ENCODE results near the gene TPGS1.

Gene TPGS1

GRCh38 chr19:496112-496665, 11.1 kb upstream of the TPGS1 start, which contains the start of gene MADCAM1:
MADCAM1 (plus strand) TSS chr19:496486; CDS start chr19:496500, 14 bp downstream.
- DNase-seq: no peak

DNA sequence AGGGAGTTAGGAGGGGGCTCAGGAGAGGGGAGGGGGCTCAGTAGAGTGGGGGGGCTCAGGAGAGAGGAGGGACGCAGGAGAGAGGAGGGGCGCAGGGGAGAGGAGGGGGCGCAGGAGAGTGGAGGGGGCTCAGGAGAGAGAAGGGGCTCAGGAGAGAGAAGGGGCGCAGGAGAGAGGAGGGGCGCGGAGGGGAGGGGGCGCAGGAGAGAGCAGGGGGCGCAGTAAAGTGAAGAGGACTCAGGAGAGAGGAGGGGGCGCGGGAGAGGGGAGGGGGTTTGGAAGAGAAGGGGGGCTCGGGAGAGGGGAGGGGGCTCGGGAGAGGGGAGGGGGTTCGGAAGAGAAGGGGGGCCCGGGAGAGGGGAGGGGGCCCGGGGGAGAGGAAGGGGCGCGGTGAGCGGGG, 10.3 kb upstream of the TPGS1 start:
- no peak for DNase-seq

DNA sequence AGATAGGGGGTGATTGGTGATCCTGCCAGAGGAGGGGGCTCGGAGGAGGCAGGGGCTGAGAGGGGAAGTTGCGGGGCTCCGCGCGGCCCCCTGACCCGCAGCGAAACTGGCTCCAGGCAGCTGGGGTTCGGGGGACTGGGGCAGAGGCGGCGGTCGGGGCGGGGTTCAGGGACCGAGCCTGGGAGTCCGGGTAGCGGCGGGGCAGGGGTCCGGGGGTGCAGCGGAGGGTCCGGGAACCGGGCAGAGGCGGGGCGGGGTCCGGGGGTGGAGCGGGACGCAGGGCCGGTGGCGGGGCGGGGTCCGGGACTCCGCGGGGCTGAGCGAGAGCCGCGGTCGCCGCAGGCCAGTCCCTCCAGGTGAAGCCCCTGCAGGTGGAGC, 9.8 kb upstream of the TPGS1 start:
- no peak for DNase-seq

- DNase-seq: no peak
Measured at GRCh38 chr19:497869-498510, 9.3 kb upstream of the TPGS1 start.

GRCh38 chr19:498511-498891, 8.8 kb upstream of the TPGS1 start:
- no peak for DNase-seq

- DNase-seq: no peak
Measured at GRCh38 chr19:498977-499623, 8.2 kb upstream of the TPGS1 start.

DNA sequence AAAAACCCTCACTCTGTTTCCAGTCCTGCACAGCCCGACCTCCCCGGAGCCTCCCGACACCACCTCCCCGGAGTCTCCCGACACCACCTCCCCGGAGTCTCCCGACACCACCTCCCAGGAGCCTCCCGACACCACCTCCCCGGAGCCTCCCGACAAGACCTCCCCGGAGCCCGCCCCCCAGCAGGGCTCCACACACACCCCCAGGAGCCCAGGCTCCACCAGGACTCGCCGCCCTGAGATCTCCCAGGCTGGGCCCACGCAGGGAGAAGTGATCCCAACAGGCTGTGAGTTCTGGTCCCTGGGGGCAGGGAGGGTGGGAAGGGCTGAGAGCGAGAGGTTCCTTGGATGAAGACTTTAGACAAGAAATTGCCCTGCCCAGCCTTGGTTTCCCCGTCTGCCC, 5.7 kb upstream of the TPGS1 start:
- DNase-seq: no peak

- DNase-seq: no peak
Measured at GRCh38 chr19:504616-505015, 2.7 kb upstream of the TPGS1 start.

- DNase-seq: peak; percentile 95
Measured at GRCh38 chr19:506404-507285, 652 bp upstream of the TPGS1 start.

GRCh38 chr19:508204-509150, 1.2 kb downstream of the TPGS1 start:
- no peak for DNase-seq

DNA sequence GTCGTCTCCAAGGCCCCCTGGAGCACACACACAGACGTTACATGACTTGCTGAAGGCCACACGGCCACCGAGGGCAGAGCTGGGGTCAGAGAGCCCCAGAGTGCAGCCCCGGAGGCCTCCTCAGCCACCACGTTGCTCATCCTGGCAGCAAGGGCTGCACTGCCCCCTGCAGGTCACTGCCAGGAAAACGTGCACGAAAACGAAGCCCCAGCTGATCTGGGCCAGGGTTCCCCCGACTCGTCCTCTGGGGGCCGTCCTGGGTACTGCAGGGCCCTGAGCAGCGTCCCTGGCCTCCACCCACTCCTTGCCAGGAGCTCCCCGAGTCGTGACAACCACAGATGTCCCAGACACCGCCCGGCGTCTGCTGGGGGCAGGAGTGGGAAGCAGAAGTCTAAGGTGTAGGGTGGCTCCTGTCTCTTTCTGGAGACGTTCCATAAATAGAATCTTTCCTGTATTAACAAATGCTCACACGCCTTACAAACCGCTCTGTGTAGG, 3.4 kb downstream of the TPGS1 start:
- DNase-seq: peak; percentile 47

- no peak for DNase-seq
Measured at GRCh38 chr19:511101-511851, 4.0 kb downstream of the TPGS1 start.

- no peak for DNase-seq
Measured at GRCh38 chr19:512547-513365, 5.5 kb downstream of the TPGS1 start.

DNA sequence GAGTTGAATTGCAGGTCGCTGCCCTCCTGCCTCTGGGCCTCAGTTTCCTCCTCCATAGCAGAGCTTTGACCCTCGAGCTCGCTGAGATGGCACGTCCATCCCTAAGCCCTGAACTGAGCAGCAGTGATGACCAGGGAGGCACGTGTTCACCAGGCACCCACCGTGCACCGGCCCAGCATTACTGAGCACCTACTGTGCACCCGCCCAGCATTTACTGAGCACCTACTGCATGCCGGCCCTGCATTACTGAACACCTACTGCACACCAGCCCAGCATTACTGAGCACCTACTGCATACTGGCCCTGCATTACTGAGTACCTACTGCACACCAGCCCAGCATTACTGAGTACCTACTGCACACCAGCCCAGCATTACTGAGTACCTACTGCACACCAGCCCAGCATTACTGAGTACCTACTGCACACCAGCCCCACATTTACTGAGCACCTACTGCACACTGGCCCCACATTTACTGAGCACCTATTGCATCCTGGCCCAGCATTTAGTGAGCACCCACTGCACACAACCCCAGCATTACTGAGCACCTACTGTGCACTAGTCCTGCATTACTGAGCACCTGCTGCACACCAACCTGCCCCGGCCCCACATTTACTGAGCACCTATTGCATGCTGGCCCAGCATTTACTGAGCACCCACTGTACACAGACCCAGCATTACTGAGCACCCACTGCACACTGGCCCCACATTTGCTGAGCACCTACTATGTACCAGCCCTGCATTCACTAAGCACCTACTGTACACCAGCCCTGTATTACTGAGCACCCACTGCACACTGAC, 6.3 kb downstream of the TPGS1 start:
- no peak for DNase-seq

DNA sequence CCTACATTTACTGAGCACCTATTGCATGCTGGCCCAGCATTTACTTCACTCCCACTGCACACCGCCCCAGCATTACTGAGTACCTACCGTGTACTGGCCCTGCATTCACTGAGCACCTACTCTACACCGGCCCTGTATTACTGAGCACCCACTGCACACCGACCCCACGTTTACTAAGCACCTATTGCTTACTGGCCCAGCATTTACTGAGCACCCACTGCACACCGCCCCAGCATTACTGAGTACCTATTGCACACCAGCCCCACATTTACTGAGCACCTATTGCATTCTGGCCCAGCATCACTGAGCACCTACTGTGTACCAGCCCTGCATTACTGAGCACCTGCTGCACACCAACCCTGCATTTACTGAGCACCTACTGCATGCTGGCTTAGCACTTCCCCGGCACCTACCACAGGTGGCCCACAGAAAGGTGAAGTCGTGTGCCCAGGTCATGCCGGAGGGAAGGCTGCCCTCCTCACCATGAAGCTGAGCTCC, 6.9 kb downstream of the TPGS1 start:
- DNase-seq: no peak

- no peak for DNase-seq
Measured at GRCh38 chr19:517721-518597, 10.7 kb downstream of the TPGS1 start.

- DNase-seq: no peak
Measured at GRCh38 chr19:518598-519231, 11.4 kb downstream of the TPGS1 start.

- DNase-seq: no peak
Measured at GRCh38 chr19:519449-519865, 12.2 kb downstream of the TPGS1 start.

All from SIG-M5 (cell line).